ENCODE measurements around the gene PSME2. TPM values are rescaled to one million over a fixed set of nuclear protein-coding genes. Genes with fewer than 3 reads are reported as not detected.

PSME2 gene
- total RNA-seq, 2 experiments from 2014 or later = 445 to 459 TPM

DNA sequence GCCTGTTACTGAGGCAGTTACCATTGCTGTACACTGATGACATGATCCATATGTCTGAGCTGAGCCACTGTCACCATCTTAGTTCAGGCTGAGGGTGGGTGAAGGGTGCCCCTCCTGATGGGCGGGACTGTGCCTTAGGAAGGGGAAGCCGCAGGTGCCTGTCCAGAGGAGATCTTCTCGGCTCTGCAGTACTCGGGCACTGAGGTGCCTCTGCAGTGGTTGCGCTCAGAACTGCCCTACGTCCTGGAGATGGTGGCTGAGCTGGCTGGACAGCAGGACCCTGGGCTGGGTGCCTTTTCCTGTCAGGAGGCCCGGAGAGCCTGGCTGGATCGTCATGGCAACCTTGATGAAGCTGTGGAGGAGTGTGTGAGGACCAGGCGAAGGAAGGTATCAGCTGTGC lies 4.6 kb upstream of the PSME2 start:
- POLR2A ChIA-PET = interaction anchor here (0.8 to 1.2 kb wide), 2 partner anchors 9 to 11 kb away, joined by 4 to 5 read pairs; partner anchors contain the start of gene IRF9
- Mint-ChIP-seq H3K4me1 (peaks cover 25% of the 10 kb centered on the region), H3K27ac (no peak overlapping the region), H3K9me3 (ENCODE audit: low read depth) (no peaks in the 10 kb centered on the region), H3K27me3 (no peaks in the 10 kb centered on the region), H3K4me3 (no peak overlapping the region), H3K36me3 (ENCODE audit: low read depth) (peaks cover 59% of the 10 kb centered on the region)
- no peak for ATAC-seq
- no peak for DNase-seq
- intact Hi-C loops (cut with DNase I, micrococcal nuclease) = no loop called here
- CTCF ChIA-PET = interaction anchor here (2.4 to 2.7 kb wide), 2 partner anchors 10 to 42 kb away, joined by 10 to 21 read pairs; partner anchors contain the start of gene IRF9

GRCh38 chr14:24150567-24150966 lies 4.2 kb upstream of the PSME2 start:
- CTCF ChIA-PET = interaction anchor here (0.5 to 2.7 kb wide), 4 partner anchors 10 to 81 kb away, joined by 3 to 21 read pairs (median 7); partner anchors contain the start of genes DCAF11, IRF9 and NRL
- Mint-ChIP-seq H3K4me3 (no peak overlapping the region), H3K27me3 (no peaks in the 10 kb centered on the region), H3K4me1 (peaks cover 27% of the 10 kb centered on the region), H3K27ac (no peak overlapping the region), H3K9me3 (ENCODE audit: low read depth) (no peaks in the 10 kb centered on the region), H3K36me3 (ENCODE audit: low read depth) (peaks cover 59% of the 10 kb centered on the region)
- DNase-seq (no peak), ATAC-seq (no peak)
- POLR2A ChIA-PET = no interaction called here
- intact Hi-C loops (cut with DNase I, micrococcal nuclease) = no loop called here

DNA sequence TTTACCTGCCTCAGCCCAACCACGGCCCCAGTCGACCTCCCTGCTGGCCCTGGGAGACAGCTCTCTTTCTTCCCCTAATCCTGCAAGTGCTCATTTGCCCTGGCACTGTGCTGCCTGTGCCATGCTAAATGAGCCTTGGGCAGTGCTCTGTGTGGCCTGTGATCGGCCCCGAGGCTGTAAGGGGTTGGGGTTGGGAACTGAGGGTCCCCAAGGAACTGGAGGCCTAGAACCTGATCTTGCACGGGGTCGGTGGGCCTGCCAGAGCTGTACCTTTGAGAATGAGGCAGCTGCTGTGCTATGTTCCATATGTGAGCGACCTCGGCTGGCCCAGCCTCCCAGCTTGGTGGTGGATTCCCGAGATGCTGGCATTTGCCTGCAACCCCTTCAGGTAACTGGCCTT lies 3.7 kb upstream of the PSME2 start:
- ATAC-seq (no peak), DNase-seq (no peak)
- peaks cover 32% of the 10 kb centered on the region for H3K4me1 Mint-ChIP-seq
- H3K27me3 Mint-ChIP-seq = no peaks in the 10 kb centered on the region
- CTCF ChIA-PET = interaction anchor here (0.5 to 2.7 kb wide), 4 partner anchors 11 to 81 kb away, joined by 3 to 21 read pairs (median 7); partner anchors contain the start of genes DCAF11, IRF9 and NRL
- H3K9me3 Mint-ChIP-seq (ENCODE audit: low read depth) = no peaks in the 10 kb centered on the region
- H3K27ac Mint-ChIP-seq = no peak overlapping the region
- POLR2A ChIA-PET = no interaction called here
- peaks cover 60% of the 10 kb centered on the region for H3K36me3 Mint-ChIP-seq (ENCODE audit: low read depth)
- no peak overlapping the region for H3K4me3 Mint-ChIP-seq
- intact Hi-C loops (cut with DNase I, micrococcal nuclease) = no loop called here

DNA sequence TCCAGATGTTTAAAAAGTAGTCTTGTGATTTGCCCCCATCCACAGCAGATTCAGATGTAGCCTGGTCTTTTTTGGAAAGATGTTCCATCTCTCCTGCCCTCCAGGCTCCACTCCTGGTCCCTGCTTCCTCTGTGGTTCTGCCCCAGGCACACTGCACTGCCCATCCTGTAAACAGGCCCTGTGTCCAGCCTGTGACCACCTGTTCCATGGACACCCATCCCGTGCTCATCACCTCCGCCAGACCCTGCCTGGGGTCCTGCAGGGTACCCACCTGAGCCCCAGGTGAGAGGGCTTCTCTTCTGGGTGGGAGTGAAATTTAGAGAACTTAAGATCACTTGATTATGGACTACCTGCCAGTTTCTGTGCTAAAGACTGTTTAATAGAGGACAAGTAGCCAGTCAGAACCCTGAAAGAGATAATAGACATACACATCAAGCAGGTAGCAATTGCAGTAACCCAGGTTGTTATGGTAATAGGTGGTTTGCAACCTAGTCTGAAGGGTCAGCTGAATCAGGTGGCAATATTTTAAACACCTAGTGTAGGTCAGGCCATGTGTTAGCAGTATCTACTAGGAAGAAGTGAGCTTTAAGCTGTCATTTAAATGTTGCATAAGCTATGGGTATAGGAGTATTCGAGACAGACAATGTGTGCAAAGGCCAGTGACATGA lies 3.0 kb upstream of the PSME2 start:
- H3K36me3 Mint-ChIP-seq (ENCODE audit: low read depth) = peaks cover 58% of the 10 kb centered on the region
- CTCF ChIA-PET = interaction anchor here (1.0 to 2.7 kb wide), 4 partner anchors 11 to 41 kb away, joined by 4 to 21 read pairs (median 7); partner anchors contain the start of genes DCAF11, IRF9 and NRL
- H3K27ac Mint-ChIP-seq = no peak overlapping the region

GRCh38 chr14:24147761-24148428 lies 1.5 kb upstream of the PSME2 start:
- Mint-ChIP-seq H3K9me3 (ENCODE audit: low read depth) (no peaks in the 10 kb centered on the region), H3K4me1 (peaks cover 53% of the 10 kb centered on the region), H3K27ac (peak overlapping the region; percentile 78), H3K4me3 (peak overlapping the region; percentile 94), H3K27me3 (no peaks in the 10 kb centered on the region), H3K36me3 (ENCODE audit: low read depth) (peaks cover 69% of the 10 kb centered on the region)
- intact Hi-C loops (cut with DNase I, micrococcal nuclease) = loop anchor here (1.0 to 10.0 kb wide), 17 partner anchors 12 to 1113 kb away; partner anchors contain the start of genes CHMP4A (in 2 of the 2), IPO4 (in 2 of the 2), IRF9 (in 2 of the 2) and ACIN1 (in 1 of the 2)
- ChIA-PET POLR2A (interaction anchor here (1.7 to 4.1 kb wide), 4 partner anchors 13 to 95 kb away, joined by 6 to 36 read pairs (median 14); partner anchors contain the start of genes DCAF11, IRF9, NRL and PCK2), CTCF (interaction anchor here (0.6 to 3.6 kb wide), 12 partner anchors 8 to 516 kb away, joined by 3 to 43 read pairs (median 5); partner anchors contain the start of genes CIDEB, DCAF11, IRF9 and NRL)
- DNase-seq = peak; percentile 29
- no peak for ATAC-seq

More for the DNA sequence above, 3.0 kb upstream of the PSME2 start:
- Mint-ChIP-seq H3K9me3 (ENCODE audit: low read depth) (no peaks in the 10 kb centered on the region), H3K4me1 (peaks cover 38% of the 10 kb centered on the region), H3K4me3 (peak overlapping the region; percentile 94), H3K27me3 (no peaks in the 10 kb centered on the region)
- POLR2A ChIA-PET = no interaction called here
- ATAC-seq (no peak), DNase-seq (no peak)
- intact Hi-C loops (cut with DNase I, micrococcal nuclease) = loop anchor here (5.0 to 10.0 kb wide), 4 partner anchors 148 to 1115 kb away; partner anchors contain the start of genes ACIN1 (in 1 of the 2), C14orf119 (in 1 of the 2), DHRS1 (in 1 of the 2) and NGDN (in 1 of the 2)

DNA sequence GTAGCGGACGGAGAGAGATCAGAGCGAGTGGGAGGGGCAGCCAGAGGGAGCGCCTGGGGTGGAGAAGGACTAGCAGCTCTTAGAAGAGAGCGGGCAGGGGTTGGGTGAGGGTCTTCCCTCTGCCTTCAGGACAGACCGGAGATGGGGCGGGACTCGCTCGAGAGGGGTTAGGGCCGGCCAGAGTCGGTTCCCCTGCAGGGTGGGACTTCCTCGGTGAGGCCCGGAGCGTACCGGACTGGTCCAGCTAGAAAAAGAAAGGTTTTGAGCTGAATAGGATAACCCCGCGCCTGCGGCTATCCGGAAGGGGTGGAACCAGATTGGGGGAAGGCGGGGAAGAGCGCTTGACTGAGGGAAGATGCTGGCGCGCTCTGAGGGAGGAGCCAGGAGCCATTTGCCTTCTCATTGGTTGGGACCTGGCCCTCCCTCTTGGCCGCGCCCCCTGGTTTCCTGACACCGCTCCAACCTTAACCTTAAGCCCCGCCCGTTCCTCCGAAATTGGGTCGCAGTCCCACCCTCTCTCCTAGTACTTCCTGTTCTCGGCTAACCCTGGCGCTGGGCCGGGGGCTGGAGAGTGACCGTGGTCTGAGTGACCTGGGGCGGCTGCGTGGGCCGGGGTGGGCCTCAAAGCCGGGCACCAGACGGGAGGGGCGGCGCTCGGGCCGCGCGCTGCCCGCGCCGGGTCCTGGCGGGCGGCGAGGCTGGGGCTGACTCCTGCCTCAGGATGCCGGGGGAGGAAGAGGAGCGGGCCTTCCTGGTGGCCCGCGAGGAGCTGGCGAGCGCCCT lies 759 bp upstream of the PSME2 start, which contains the start of gene RNF31:
TSS of gene RNF31 (plus strand) at position 521 of the 783 bp plus-strand sequence. CDS start at position 722, 201 bp downstream.
- intact Hi-C loops (cut with DNase I, micrococcal nuclease) = loop anchor here (1.0 to 10.0 kb wide), 18 partner anchors 11 to 1112 kb away; partner anchors contain the start of genes CHMP4A (in 2 of the 2), DCAF11 (in 2 of the 2), IPO4 (in 2 of the 2) and IRF9 (in 2 of the 2)
- Mint-ChIP-seq H3K27ac (peak within 1 kb of the TSS; percentile 97), H3K4me1 (peaks cover 57% of the 10 kb centered on the region), H3K27me3 (no peaks in the 10 kb centered on the region), H3K9me3 (ENCODE audit: low read depth) (no peaks in the 10 kb centered on the region), H3K36me3 (ENCODE audit: low read depth) (peaks cover 73% of the 10 kb centered on the region), H3K4me3 (peak within 1 kb of the TSS; percentile 94)
- CTCF ChIA-PET = interaction anchor here (0.6 to 3.6 kb wide), 19 partner anchors 9 to 193 kb away, joined by 3 to 43 read pairs (median 4); partner anchors contain the start of genes CIDEB, DCAF11, IPO4 and IRF9
- DNase-seq = peak; percentile 99
- peak; percentile 89 for ATAC-seq
- POLR2A ChIA-PET = interaction anchor here (0.5 to 4.1 kb wide), 12 partner anchors 9 to 858 kb away, joined by 3 to 36 read pairs (median 5); partner anchors contain the start of genes DCAF11, IRF9, NRL and PABPN1

- no peak for ATAC-seq
- H3K27me3 Mint-ChIP-seq = no peaks in the 10 kb centered on the region
Measured at GRCh38 chr14:24145690-24146452, 539 bp downstream of the PSME2 start.

DNA sequence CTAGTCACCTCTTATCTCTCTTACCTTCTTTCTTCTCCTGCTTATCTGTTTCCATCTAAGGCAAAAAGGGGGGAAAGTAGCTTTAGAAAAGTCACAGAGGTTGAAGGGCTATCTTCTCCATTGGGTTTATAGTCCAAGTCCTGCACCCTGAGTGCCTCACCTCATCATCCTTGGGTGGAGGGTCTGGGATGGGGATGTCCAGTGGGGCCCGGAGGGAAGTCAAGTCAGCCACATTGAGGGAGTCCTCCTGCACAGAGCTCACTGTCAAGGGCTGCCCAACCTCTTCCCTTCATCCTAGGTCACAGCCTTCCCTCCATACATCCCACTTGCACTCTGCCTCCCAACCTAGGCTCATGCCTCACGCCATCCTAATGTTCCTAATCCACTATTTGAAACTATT lies 1.2 kb downstream of the PSME2 start:
- intact Hi-C loops (cut with DNase I, micrococcal nuclease) = loop anchor here (5.0 to 10.0 kb wide), 4 partner anchors 152 to 1110 kb away; partner anchors contain the start of genes ACIN1 (in 1 of the 2), C14orf119 (in 1 of the 2), DHRS1 (in 1 of the 2) and NGDN (in 1 of the 2)
- Mint-ChIP-seq H3K9me3 (ENCODE audit: low read depth) (no peaks in the 10 kb centered on the region), H3K27ac (peak overlapping the region; percentile 97), H3K4me3 (peak overlapping the region; percentile 94), H3K27me3 (no peaks in the 10 kb centered on the region), H3K4me1 (peaks cover 56% of the 10 kb centered on the region), H3K36me3 (ENCODE audit: low read depth) (peaks cover 69% of the 10 kb centered on the region)
- POLR2A ChIA-PET = interaction anchor here (2.5 to 4.1 kb wide), 2 partner anchors 9 to 16 kb away, joined by 24 to 36 read pairs; partner anchors contain the start of genes IRF9 and PSME1
- CTCF ChIA-PET = interaction anchor here (0.7 to 3.6 kb wide), 7 partner anchors 10 to 131 kb away, joined by 3 to 43 read pairs (median 11); partner anchors contain the start of genes DCAF11, IRF9, NRL and PSME1
- DNase-seq (no peak), ATAC-seq (no peak)

More at GRCh38 chr14:24145690-24146452, 539 bp downstream of the PSME2 start:
- ChIA-PET CTCF (interaction anchor here (0.6 to 3.6 kb wide), 13 partner anchors 8 to 1088 kb away, joined by 3 to 43 read pairs (median 3); partner anchors contain the start of genes DCAF11, IPO4, IRF9 and NRL), POLR2A (interaction anchor here (1.0 to 4.1 kb wide), 7 partner anchors 9 to 825 kb away, joined by 3 to 36 read pairs (median 6); partner anchors contain the start of genes DCAF11, IRF9, NRL and PABPN1)
- peak overlapping the region; percentile 97 for H3K27ac Mint-ChIP-seq
- peaks cover 61% of the 10 kb centered on the region for H3K4me1 Mint-ChIP-seq
- DNase-seq = no peak
- intact Hi-C loops (cut with DNase I, micrococcal nuclease) = loop anchor here (1.0 to 10.0 kb wide), 11 partner anchors 10 to 1111 kb away; partner anchors contain the start of genes ACIN1 (in 1 of the 2), C14orf119 (in 1 of the 2), CHMP4A (in 1 of the 2) and DCAF11 (in 1 of the 2)
- H3K36me3 Mint-ChIP-seq (ENCODE audit: low read depth) = peaks cover 69% of the 10 kb centered on the region
- peak overlapping the region; percentile 94 for H3K4me3 Mint-ChIP-seq
- no peaks in the 10 kb centered on the region for H3K9me3 Mint-ChIP-seq (ENCODE audit: low read depth)

DNA sequence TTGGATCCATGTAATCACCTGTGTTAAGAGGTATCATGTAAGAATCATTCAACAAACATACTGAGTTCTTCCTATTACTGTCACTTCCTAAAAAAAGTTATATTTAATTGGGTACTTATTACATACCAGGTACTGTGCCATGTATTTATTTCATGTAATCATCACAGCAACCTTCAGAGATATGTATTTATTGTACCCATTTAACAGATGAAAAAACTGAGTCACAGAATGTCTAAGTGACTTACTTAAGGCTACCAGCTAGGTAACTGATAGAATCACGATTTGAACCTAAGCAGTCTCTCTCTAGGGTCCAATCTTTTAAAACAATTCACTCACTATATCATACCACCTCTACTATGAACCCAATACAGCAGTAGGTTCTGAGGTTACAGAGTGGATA lies 2.0 kb downstream of the PSME2 start:
- Mint-ChIP-seq H3K36me3 (ENCODE audit: low read depth) (peaks cover 72% of the 10 kb centered on the region), H3K4me3 (peak overlapping the region; percentile 94), H3K27me3 (no peaks in the 10 kb centered on the region), H3K9me3 (ENCODE audit: low read depth) (no peaks in the 10 kb centered on the region), H3K4me1 (peaks cover 57% of the 10 kb centered on the region), H3K27ac (peak overlapping the region; percentile 97)
- POLR2A ChIA-PET = interaction anchor here (1.3 to 4.1 kb wide), 3 partner anchors 16 to 30 kb away, joined by 3 to 36 read pairs (median 3); partner anchors contain the start of gene IRF9
- CTCF ChIA-PET = interaction anchor here (0.8 to 2.6 kb wide), 2 partner anchors 17 to 30 kb away, joined by 3 to 16 read pairs; partner anchors contain the start of gene IRF9
- DNase-seq (no peak), ATAC-seq (no peak)
- intact Hi-C loops (cut with DNase I, micrococcal nuclease) = loop anchor here in 1 of 2 experiments (10.0 kb wide), 3 partner anchors 680 to 1110 kb away; partner anchors contain the start of genes ACIN1, C14orf119, NGDN and PSMB5
